ENCODE data around the gene IGSF21. TPM values are rescaled to one million over a fixed set of nuclear protein-coding genes. Genes with fewer than 3 reads are reported as not detected.
"Not testable (repeated sequence)": the region's sequence is repeated elsewhere in the genome, so short reads cannot be mapped to it uniquely, and the experiment has no call there.

Gene IGSF21
- polyA plus RNA-seq, 2 of the 4 experiments (the other 2 are of a cell fraction), result not detected

DNA sequence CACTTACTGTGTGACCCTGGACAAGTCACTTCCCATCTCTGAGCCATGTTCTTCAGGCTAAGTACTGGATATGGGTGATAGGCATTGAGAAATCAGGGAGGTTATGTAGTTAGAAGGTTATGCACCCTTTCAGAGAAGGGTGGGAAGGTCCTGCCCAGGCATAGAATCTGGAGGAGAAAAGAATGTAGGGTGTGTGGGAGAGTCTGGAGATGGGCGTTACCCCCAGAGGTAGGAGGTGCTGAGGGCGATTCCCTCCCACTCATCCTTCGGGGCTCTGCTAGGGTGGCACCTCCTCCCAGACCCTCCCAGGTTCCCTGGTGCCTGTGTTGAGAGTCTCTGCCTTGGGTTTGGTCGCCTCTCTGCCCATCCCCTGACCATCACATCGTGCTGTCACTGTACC, 51.1 kb downstream of the IGSF21 start:
- WGBS (ENCODE audit: missing lambda C conversion rate), result 6% methylated on average over 5 of the region's 5 CpGs
- Histone ChIP-seq H3K4me3 (no peak overlapping the region), H3K4me1 (no peaks in the 10 kb centered on the region), H3K9me3 (no peaks in the 10 kb centered on the region), H3K27ac (no peak overlapping the region), H3K4me2 (no peak overlapping the region)
- no peak for FAIRE-seq
- no peak for ATAC-seq
- POLR2A ChIA-PET, result no interaction called here
- no peak for TF ChIP-seq NPAS2 (CRISPR knock-in tag; IDR thresholded peaks at IDR 0.05; ENCODE audit: borderline replicate concordance)
- TF ChIP-seq POLR2A (IDR thresholded peaks at IDR 0.05; ENCODE audit: low read length), result no peak
- no peak for TF ChIP-seq ZNF302 (CRISPR knock-in tag; IDR thresholded peaks at IDR 0.05)
- TF ChIP-seq TP53 (CRISPR knock-in tag; IDR thresholded peaks at IDR 0.05), result no peak
- no peak for TF ChIP-seq TFCP2L1 (CRISPR knock-in tag; IDR thresholded peaks at IDR 0.05)
- TF ChIP-seq FOSL2 (IDR thresholded peaks at IDR 0.05), result no peak
- no peak for TF ChIP-seq FOSL2 (CRISPR knock-in tag; IDR thresholded peaks at IDR 0.05)
- TF ChIP-seq CHD2 (IDR thresholded peaks at IDR 0.05; ENCODE audit: low read length, partially characterized antibody), result no peak
- no peak for TF ChIP-seq HDAC2 (IDR thresholded peaks at IDR 0.05)
- TF ChIP-seq CBX2 (IDR thresholded peaks at IDR 0.05; ENCODE audit: borderline replicate concordance, low read depth), result no peak
- no peak for TF ChIP-seq SMC3 (IDR thresholded peaks at IDR 0.05)
- no peak for TF ChIP-seq RARB (CRISPR knock-in tag; IDR thresholded peaks at IDR 0.05)
- no peak for DNase-seq (ENCODE audit: low read depth in 1 of 2, low spot score in 1 of 2)
- CTCF ChIA-PET, result no interaction called here

GRCh38 chr1:18160290-18160942, 52.8 kb downstream of the IGSF21 start:
- CTCF ChIA-PET, result no interaction called here
- no peaks in the 10 kb centered on the region for H3K4me1 ChIP-seq
- no peak overlapping the region for H3K4me3 ChIP-seq
- no peak for ATAC-seq
- no peak for FAIRE-seq
- POLR2A ChIA-PET, result no interaction called here
- no peak overlapping the region for H3K4me2 ChIP-seq
- TF ChIP-seq RCOR1 (IDR thresholded peaks at IDR 0.05; ENCODE audit: low read depth, low read length) (no peak), MAX (IDR thresholded peaks at IDR 0.05) (no peak), SMC3 (IDR thresholded peaks at IDR 0.05) (no peak), CHD2 (IDR thresholded peaks at IDR 0.05; ENCODE audit: low read length, partially characterized antibody) (no peak), ELK1 (IDR thresholded peaks at IDR 0.05; ENCODE audit: low read depth, low read length) (no peak), REST (IDR thresholded peaks at IDR 0.05) (no peak), MAFK (IDR thresholded peaks at IDR 0.05; ENCODE audit: partially characterized antibody) (peak; percentile 38)
- DNase-seq (ENCODE audit: low read depth in 1 of 2, low spot score in 1 of 2), result no peak
- no peaks in the 10 kb centered on the region for H3K9me3 ChIP-seq
- WGBS (ENCODE audit: missing lambda C conversion rate), result 71% methylated on average over 10 of the region's 13 CpGs
- H3K27ac ChIP-seq, result no peak overlapping the region

DNA sequence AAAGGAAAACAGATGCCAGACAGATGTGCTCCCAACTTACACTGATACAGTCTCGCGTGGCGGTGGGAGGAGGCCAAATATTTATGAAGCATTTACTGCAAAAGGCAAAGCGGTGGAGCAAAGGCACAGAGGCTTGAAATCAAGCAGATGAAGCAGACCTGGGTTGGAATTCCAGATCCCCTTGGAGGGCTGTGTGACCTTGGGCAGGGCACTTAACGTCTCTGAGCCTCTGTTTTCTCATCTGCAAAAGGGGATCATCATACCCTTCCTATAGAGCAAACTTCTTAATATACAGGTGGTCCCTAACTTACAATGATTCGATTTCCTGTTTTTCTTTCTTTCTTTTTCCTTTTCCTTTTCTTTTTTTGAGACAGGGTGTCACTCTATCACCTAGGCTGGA, 54.1 kb downstream of the IGSF21 start:
- ChIA-PET POLR2A (no interaction called here), CTCF (no interaction called here)
- H3K4me2 ChIP-seq, result no peak overlapping the region
- H3K27ac ChIP-seq, result no peak overlapping the region
- WGBS (ENCODE audit: missing lambda C conversion rate), result 50% methylated on average over 6 of the region's 6 CpGs
- no peak for DNase-seq (ENCODE audit: low read depth in 1 of 2, low spot score in 1 of 2)
- no peaks in the 10 kb centered on the region for H3K4me1 ChIP-seq
- H3K4me3 ChIP-seq, result no peak overlapping the region
- FAIRE-seq, result no peak
- TF ChIP-seq, protein P1, sequence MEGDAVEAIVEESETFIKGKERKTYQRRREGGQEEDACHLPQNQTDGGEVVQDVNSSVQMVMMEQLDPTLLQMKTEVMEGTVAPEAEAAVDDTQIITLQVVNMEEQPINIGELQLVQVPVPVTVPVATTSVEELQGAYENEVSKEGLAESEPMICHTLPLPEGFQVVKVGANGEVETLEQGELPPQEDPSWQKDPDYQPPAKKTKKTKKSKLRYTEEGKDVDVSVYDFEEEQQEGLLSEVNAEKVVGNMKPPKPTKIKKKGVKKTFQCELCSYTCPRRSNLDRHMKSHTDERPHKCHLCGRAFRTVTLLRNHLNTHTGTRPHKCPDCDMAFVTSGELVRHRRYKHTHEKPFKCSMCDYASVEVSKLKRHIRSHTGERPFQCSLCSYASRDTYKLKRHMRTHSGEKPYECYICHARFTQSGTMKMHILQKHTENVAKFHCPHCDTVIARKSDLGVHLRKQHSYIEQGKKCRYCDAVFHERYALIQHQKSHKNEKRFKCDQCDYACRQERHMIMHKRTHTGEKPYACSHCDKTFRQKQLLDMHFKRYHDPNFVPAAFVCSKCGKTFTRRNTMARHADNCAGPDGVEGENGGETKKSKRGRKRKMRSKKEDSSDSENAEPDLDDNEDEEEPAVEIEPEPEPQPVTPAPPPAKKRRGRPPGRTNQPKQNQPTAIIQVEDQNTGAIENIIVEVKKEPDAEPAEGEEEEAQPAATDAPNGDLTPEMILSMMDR (IDR thresholded peaks at IDR 0.05), result no peak
- TF ChIP-seq ZFP36 (IDR thresholded peaks at IDR 0.05; ENCODE audit: borderline replicate concordance, partially characterized antibody) (no peak), JUN (IDR thresholded peaks at IDR 0.05) (no peak), HMGXB4 (CRISPR knock-in tag; IDR thresholded peaks at IDR 0.05; ENCODE audit: borderline replicate concordance) (no peak), NPAS2 (CRISPR knock-in tag; IDR thresholded peaks at IDR 0.05; ENCODE audit: borderline replicate concordance) (no peak), BHLHE40 (IDR thresholded peaks at IDR 0.05; ENCODE audit: low read depth, low read length) (no peak), RAD21 (conservative IDR thresholded peaks at IDR 0.05 in 1 of 2, IDR thresholded peaks at IDR 0.05 in 1 of 2) (no peak), MAFK (IDR thresholded peaks at IDR 0.05; ENCODE audit: partially characterized antibody) (no peak)
- ATAC-seq, result no peak
- no peaks in the 10 kb centered on the region for H3K9me3 ChIP-seq

DNA sequence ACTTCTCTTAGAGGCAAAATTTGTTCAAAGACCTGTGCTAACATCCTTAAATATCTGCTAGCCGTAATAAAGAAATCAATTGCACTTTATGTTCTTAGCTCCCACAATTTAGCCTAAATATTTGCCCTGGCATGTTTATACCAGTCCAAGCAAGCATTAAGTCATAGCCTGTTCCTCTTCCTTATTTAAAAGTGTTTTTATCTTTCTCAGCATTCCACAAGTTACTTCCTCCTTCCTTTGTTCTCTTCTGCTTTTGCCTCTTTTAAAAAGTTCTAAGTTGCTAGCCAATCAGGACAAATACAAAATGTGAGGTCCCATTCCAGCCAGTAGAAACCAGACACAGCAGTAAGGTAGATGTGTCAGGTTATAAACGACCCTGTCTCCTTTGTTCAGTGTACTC, 58.0 kb downstream of the IGSF21 start:
- POLR2A ChIA-PET; DNase-seq (ENCODE audit: low read depth in 1 of 2, low spot score in 1 of 2); ATAC-seq; H3K9me3 ChIP-seq; FAIRE-seq; H3K4me2 ChIP-seq; H3K27ac ChIP-seq; H3K4me3 ChIP-seq; H3K4me1 ChIP-seq: not testable (repeated sequence)
- WGBS (ENCODE audit: missing lambda C conversion rate), result 15% methylated on average over 2 of the region's 2 CpGs
- CTCF ChIA-PET, result interaction anchor here (1.4 kb wide), 1 partner anchor 12 kb away, joined by 3 read pairs; no protein-coding TSS in a partner anchor
